Measurements from ENCODE around the gene ZDHHC14. TPM values are rescaled to one million over a fixed set of nuclear protein-coding genes. Genes with fewer than 3 reads are reported as not detected.

The ZDHHC14 gene
- total RNA-seq, 2 donors from 2014 or later, result 13.0 to 19.1 TPM

- Histone ChIP-seq H3K36me3 (no peaks in the 10 kb centered on the region), H3K27me3 (no peaks in the 10 kb centered on the region), H3K9me3 (no peaks in the 10 kb centered on the region), H3K27ac (no peak overlapping the region), H3K4me3 (no peak overlapping the region), H3K4me1 (peaks cover 0 to 6% of the 10 kb centered on the region in 2 donors)
- no peak for TF ChIP-seq CTCF (IDR thresholded peaks at IDR 0.05)
- no peak for DNase-seq (ENCODE audit: low spot score)
These were observed 223.0 kb downstream of the ZDHHC14 start for GRCh38 chr6:157603971-157604370.

GRCh38 chr6:157604816-157605215, 223.8 kb downstream of the ZDHHC14 start:
- no peaks in the 10 kb centered on the region for H3K36me3 ChIP-seq
- TF ChIP-seq CTCF (IDR thresholded peaks at IDR 0.05), result no peak

GRCh38 chr6:157605484-157605883, 224.5 kb downstream of the ZDHHC14 start:
- no peak for TF ChIP-seq CTCF (IDR thresholded peaks at IDR 0.05)
- Histone ChIP-seq H3K4me3 (no peak overlapping the region), H3K27me3 (no peaks in the 10 kb centered on the region), H3K4me1 (peaks cover 0 to 6% of the 10 kb centered on the region in 2 donors), H3K9me3 (no peaks in the 10 kb centered on the region), H3K36me3 (no peaks in the 10 kb centered on the region), H3K27ac (no peak overlapping the region)
- no peak for DNase-seq (ENCODE audit: low spot score)

More at GRCh38 chr6:157604816-157605215, 223.8 kb downstream of the ZDHHC14 start:
- Histone ChIP-seq H3K4me1 (peaks cover 0 to 6% of the 10 kb centered on the region in 2 donors), H3K27me3 (no peaks in the 10 kb centered on the region), H3K4me3 (no peak overlapping the region), H3K27ac (no peak overlapping the region), H3K9me3 (no peaks in the 10 kb centered on the region)
- no peak for DNase-seq (ENCODE audit: low spot score)

GRCh38 chr6:157606516-157606915, 225.5 kb downstream of the ZDHHC14 start:
- no peaks in the 10 kb centered on the region for H3K27me3 ChIP-seq

GRCh38 chr6:157607317-157608109, 226.5 kb downstream of the ZDHHC14 start:
- H3K9me3 ChIP-seq, result no peaks in the 10 kb centered on the region
- peaks cover 0 to 6% of the 10 kb centered on the region in 2 donors for H3K4me1 ChIP-seq
- no peak overlapping the region for H3K27ac ChIP-seq
- H3K36me3 ChIP-seq, result no peaks in the 10 kb centered on the region
- TF ChIP-seq CTCF (IDR thresholded peaks at IDR 0.05), result no peak
- DNase-seq (ENCODE audit: low spot score), result no peak
- H3K4me3 ChIP-seq, result no peak overlapping the region
- no peaks in the 10 kb centered on the region for H3K27me3 ChIP-seq

More at GRCh38 chr6:157606516-157606915, 225.5 kb downstream of the ZDHHC14 start:
- Histone ChIP-seq H3K27ac (no peak overlapping the region), H3K4me3 (no peak overlapping the region), H3K9me3 (no peaks in the 10 kb centered on the region), H3K36me3 (no peaks in the 10 kb centered on the region), H3K4me1 (peaks cover 0 to 6% of the 10 kb centered on the region in 2 donors)
- DNase-seq (ENCODE audit: low spot score), result no peak
- no peak for TF ChIP-seq CTCF (IDR thresholded peaks at IDR 0.05)
